A549 (cell line): ENCODE results near the gene HLX. TPM values are rescaled to one million over a fixed set of nuclear protein-coding genes. Genes with fewer than 3 reads are reported as not detected.
A peak's percentile ranks its signal among the peaks of the same experiment; 100 is the strongest.

Experiments
- ATAC-seq, 2 experiments: fragments of 200-7000 bp in 1 of 2; fragments of >200 bp in 1 of 2; cut with Nextera tagmentation in 1 of 2; cut with Tn5 transposase in 1 of 2; 3 replicates each; pipeline versions ENCODE4 v1.8.0 to v1.9.1; 2018 to 2020; ENCODE audit warnings: mild to moderate bottlenecking in 1 of 2, moderate library complexity in 1 of 2
- CTCF ChIA-PET: fragments of 300-600 bp; sonication (Branson Sonifier 250); formaldehyde crosslinking; extraction: SDS; loops from one replicate; lab custom pipeline; 2021; ENCODE audit warnings: antibody characterized with exemption, inconsistent platforms; lab: Yijun Ruan, JAX
- POLR2A ChIA-PET: fragments of 350-600 bp; formaldehyde crosslinking; extraction: SDS; loops from one replicate; lab custom pipeline; 2021; ENCODE audit warnings: antibody characterized with exemption, inconsistent platforms; lab: Yijun Ruan, JAX
- DNase-seq, 2 experiments: peaks; one replicate each; pipeline versions ENCODE4 v3.0.0 to v3.0.0-alpha.2; 2011 to 2016; ENCODE audit warnings: low read depth in 1 of 2, low spot score in 1 of 2
- FAIRE-seq: peaks from 2 replicates; lab custom pipeline; 2011; peaks lifted over from hg19 to GRCh38; lab: Jason Lieb, UNC
- H3K27ac ChIP-seq, 2 experiments: fragments of >200 bp; sonication (Bioruptor Twin); formaldehyde crosslinking; 3 replicates each; pipeline ENCODE4 v1.5.1; 2016 to 2017
- H3K4me1 ChIP-seq: fragments of >200 bp; sonication (Bioruptor Twin); formaldehyde crosslinking; 3 replicates; pipeline ENCODE4 v1.6.1; 2016
- H3K4me2 ChIP-seq: fragments of >200 bp; sonication (Bioruptor Twin); formaldehyde crosslinking; 3 replicates; pipeline ENCODE4 v1.6.1; 2016
- H3K4me3 ChIP-seq: fragments of >200 bp; sonication (Bioruptor Twin); formaldehyde crosslinking; 3 replicates; pipeline ENCODE4 v1.5.1; 2016
- H3K9me3 ChIP-seq: fragments of >200 bp; sonication (Bioruptor Twin); formaldehyde crosslinking; 3 replicates; pipeline ENCODE4 v1.6.1; 2016
- CEBPB ChIP-seq, 2 experiments: fragments of >200 bp in 1 of 2; sonication (Bioruptor Twin) in 1 of 2; formaldehyde crosslinking in 1 of 2; IDR thresholded peaks; 2 replicates each; pipeline ENCODE4 v1.6.1; 2012 to 2016
- CTCF ChIP-seq: fragments of >200 bp; sonication (Bioruptor Twin); formaldehyde crosslinking; IDR thresholded peaks from 3 replicates; pipeline ENCODE4 v1.5.1; 2016
- EHMT2 ChIP-seq: fragments of 200-600 bp; sonication (generic); IDR thresholded peaks from 2 replicates; pipeline ENCODE4 v1.6.1; 2016; ENCODE audit warnings: antibody characterized with exemption, low read depth, mild to moderate bottlenecking, moderate library complexity
- EP300 ChIP-seq, 2 experiments: fragments of >200 bp; sonication (Bioruptor Twin); formaldehyde crosslinking; IDR thresholded peaks; 2 replicates in 1 of 2; 3 replicates in 1 of 2; pipeline ENCODE4 v1.6.1; 2016 to 2017
- ESRRA ChIP-seq: fragments of 150-350 bp; IDR thresholded peaks from 2 replicates; pipeline ENCODE4 v1.6.1; 2014; ENCODE audit warnings: mild to moderate bottlenecking, low read length, borderline replicate concordance
- FOSL2 ChIP-seq, 2 experiments: fragments of 450-650 bp in 1 of 2; fragments of >200 bp in 1 of 2; sonication (Bioruptor Twin) in 1 of 2; formaldehyde crosslinking; IDR thresholded peaks; 2 replicates each; pipeline versions ENCODE4 v1.5.0 to v1.6.1; 2016 to 2020; ENCODE audit warnings: mild to moderate bottlenecking in 1 of 2, moderate library complexity in 1 of 2
- HMGXB4 ChIP-seq: fragments of 250-450 bp; sonication (Bioruptor Pico); IDR thresholded peaks from 2 replicates; pipeline ENCODE4 v1.5.0; 2021; ENCODE audit warnings: mild to moderate bottlenecking, moderate library complexity, borderline replicate concordance
- HOXA7 ChIP-seq: fragments of 250-450 bp; sonication (Bioruptor Pico); IDR thresholded peaks from 2 replicates; pipeline ENCODE4 v1.5.0; 2020; ENCODE audit warnings: mild to moderate bottlenecking, moderate library complexity
- JUN ChIP-seq, 2 experiments: fragments of >200 bp; sonication (Bioruptor Twin); formaldehyde crosslinking; IDR thresholded peaks; 2 replicates in 1 of 2; 3 replicates in 1 of 2; pipeline ENCODE4 v1.6.1; 2016 to 2017
- KDM1A ChIP-seq: fragments of 200-600 bp; sonication (generic); IDR thresholded peaks from 2 replicates; pipeline ENCODE4 v1.6.1; 2016; ENCODE audit warnings: low read depth, mild to moderate bottlenecking
- MYC ChIP-seq: IDR thresholded peaks from 2 replicates; pipeline ENCODE4 v1.6.1; 2012; ENCODE audit warnings: mild to moderate bottlenecking, inconsistent platforms, low read length, improper control_type of control experiment, borderline replicate concordance
- NR3C1 ChIP-seq: fragments of >200 bp; sonication (Bioruptor Twin); formaldehyde crosslinking; IDR thresholded peaks from 3 replicates; pipeline ENCODE4 v1.6.1; 2017
- POLR2A ChIP-seq: IDR thresholded peaks from 2 replicates; pipeline ENCODE4 v1.6.1; 2012; ENCODE audit warnings: mild to moderate bottlenecking, low read length
- RAD21 ChIP-seq, 2 experiments: fragments of >200 bp in 1 of 2; sonication (Bioruptor Twin) in 1 of 2; formaldehyde crosslinking in 1 of 2; IDR thresholded peaks in 1 of 2; conservative IDR thresholded peaks in 1 of 2; 2 replicates in 1 of 2; 3 replicates in 1 of 2; pipeline ENCODE4 v1.6.1; 2012 to 2018; ENCODE audit warnings: inconsistent platforms in 1 of 2
- SREBF2 ChIP-seq: fragments of 450-650 bp; IDR thresholded peaks from 2 replicates; pipeline ENCODE4 v1.6.1; 2014; ENCODE audit warnings: mild to moderate bottlenecking, moderate library complexity
- WGBS: methylation state at CpG from one replicate; pipeline ENCODE4 v1.1.6; 2017; ENCODE audit errors: missing lambda C conversion rate; 5-methylcytosine and 5-hydroxymethylcytosine counted together
- polyA plus RNA-seq, 4 experiments: library from polyadenylated mRNA; depleted of rRNA in 3 of 4; stranded (reverse); fragments of >200 nt; fragmentation: RNase III in 1 of 4; extraction: RNeasy Plus Mini Kit Qiagen cat#74134 plus additional on column Dnase treatment in 1 of 4; gene quantifications; 2 replicates in 3 of 4; 3 replicates in 1 of 4; pipeline ENCODE4 v1.2.3, GENCODE V29; 2011 to 2017

The HLX gene
- polyA plus RNA-seq, 2 of the 4 experiments (the other 2 are of a cell fraction): 0.70 to 5.6 TPM

GRCh38 chr1:220880726-220881506 lies 1.7 kb downstream of the HLX start:
- ChIA-PET POLR2A (no interaction called here), CTCF (no interaction called here)
- Histone ChIP-seq H3K4me3 (peak overlapping the region; percentile 73), H3K9me3 (no peaks in the 10 kb centered on the region), H3K4me2 (peak overlapping the region; percentile 88), H3K4me1 (peaks cover 18% of the 10 kb centered on the region), H3K27ac (peak overlapping the region in 1 of 2 experiments; percentile 83; a peak in 2 of 6 replicates)
- TF ChIP-seq CEBPB (IDR thresholded peaks at IDR 0.05) (peak in 1 of 2 experiments; percentile 56; a peak in 2 of 4 replicates), KDM1A (no peak), HMGXB4 (CRISPR knock-in tag) (no peak)
- ATAC-seq (no peak), DNase-seq (no peak), FAIRE-seq (no peak)
- 93% methylated on average over 37 of the region's 37 CpGs for WGBS

GRCh38 chr1:220882061-220882891 lies 3.0 kb downstream of the HLX start:
- Histone ChIP-seq H3K27ac (peak overlapping the region; percentile 20 to 47; a peak in 5 of 6 replicates), H3K9me3 (no peaks in the 10 kb centered on the region), H3K4me3 (no peak overlapping the region), H3K4me2 (peak overlapping the region; percentile 47), H3K4me1 (peaks cover 18% of the 10 kb centered on the region)
- DNase-seq (no peak), ATAC-seq (no peak), FAIRE-seq (no peak)
- 85% methylated on average over 34 of the region's 34 CpGs for WGBS
- CTCF ChIA-PET: interaction anchor here (1.2 kb wide), 1 partner anchor 322 kb away, joined by 5 read pairs; no protein-coding TSS in a partner anchor
- POLR2A ChIA-PET: no interaction called here
- TF ChIP-seq RAD21 (conservative IDR thresholded peaks at IDR 0.05 in 1 of 2, IDR thresholded peaks at IDR 0.05 in 1 of 2) (no peak), CEBPB (IDR thresholded peaks at IDR 0.05) (0 out of 4 replicates have a peak, but pooled peaks of 1 of the 2 experiments have one; percentile 27), KDM1A (no peak), MYC (no peak), POLR2A (no peak), JUN (IDR thresholded peaks at IDR 0.05) (no peak)

GRCh38 chr1:220884109-220884980 lies 5.1 kb downstream of the HLX start:
- Histone ChIP-seq H3K4me2 (no peak overlapping the region), H3K9me3 (no peaks in the 10 kb centered on the region), H3K4me3 (no peak overlapping the region), H3K27ac (no peak overlapping the region), H3K4me1 (peaks cover 18% of the 10 kb centered on the region)
- 95% methylated on average over 47 of the region's 59 CpGs for WGBS
- no peak for FAIRE-seq
- ChIA-PET POLR2A (no interaction called here), CTCF (interaction anchor here (1.3 to 1.6 kb wide), 2 partner anchors 80 to 551 kb away, joined by 3 to 4 read pairs; no protein-coding TSS in a partner anchor)
- TF ChIP-seq EP300 (IDR thresholded peaks at IDR 0.05): no peak
- no peak for TF ChIP-seq SREBF2
- TF ChIP-seq HOXA7 (CRISPR knock-in tag): no peak
- TF ChIP-seq FOSL2 (IDR thresholded peaks at IDR 0.05): no peak
- no peak for TF ChIP-seq FOSL2 (CRISPR knock-in tag; IDR thresholded peaks at IDR 0.05)
- TF ChIP-seq ESRRA: no peak
- no peak for TF ChIP-seq CTCF
- TF ChIP-seq NR3C1: no peak
- no peak for TF ChIP-seq EHMT2
- no peak for ATAC-seq
- no peak for DNase-seq
